Fibroblast of the conjunctiva (primary cell): ENCODE results near the gene RPA3.

Source experiments
- DNase-seq: peaks from one replicate; pipeline ENCODE4 v3.0.0-alpha.2; 2010; ENCODE audit warnings: low read depth

The RPA3 gene

DNA sequence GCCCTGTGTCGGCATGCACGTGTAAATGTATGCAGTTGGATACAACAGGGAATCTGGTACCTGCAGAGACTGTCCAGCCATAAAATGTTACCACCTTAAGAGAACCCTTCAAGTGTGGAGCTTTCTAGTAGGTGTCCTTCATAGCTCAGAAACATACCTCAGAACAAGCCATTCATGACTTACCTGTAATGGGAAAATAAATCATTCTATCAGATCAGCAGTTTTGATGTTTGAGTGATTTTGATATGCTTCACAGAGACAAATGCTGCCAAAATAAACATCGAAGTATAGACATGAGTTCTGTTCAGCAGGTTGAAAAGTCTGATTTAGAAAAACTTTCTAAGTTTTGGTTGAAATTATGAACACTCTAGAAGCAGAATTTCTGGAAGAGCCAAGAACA, 111.4 kb downstream of the RPA3 start:
- no peak for DNase-seq

DNA sequence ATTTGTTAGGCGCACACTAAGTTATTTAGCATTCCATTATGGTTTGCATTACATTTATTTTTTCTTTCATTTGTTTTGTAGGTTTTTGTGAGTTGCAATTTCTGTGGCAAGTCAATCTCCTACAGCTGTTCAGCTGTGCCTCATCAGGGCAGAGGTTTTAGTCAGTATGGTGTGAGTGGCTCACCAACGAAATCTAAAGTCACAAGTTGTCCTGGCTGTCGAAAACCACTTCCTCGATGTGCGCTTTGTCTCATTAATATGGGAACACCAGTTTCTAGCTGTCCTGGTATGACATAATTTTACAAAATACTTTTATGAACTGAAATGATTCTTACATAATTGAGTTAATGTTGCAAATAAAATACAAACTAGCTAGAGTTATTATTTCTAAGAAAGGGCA, 122.2 kb downstream of the RPA3 start:
- DNase-seq, result no peak

DNA sequence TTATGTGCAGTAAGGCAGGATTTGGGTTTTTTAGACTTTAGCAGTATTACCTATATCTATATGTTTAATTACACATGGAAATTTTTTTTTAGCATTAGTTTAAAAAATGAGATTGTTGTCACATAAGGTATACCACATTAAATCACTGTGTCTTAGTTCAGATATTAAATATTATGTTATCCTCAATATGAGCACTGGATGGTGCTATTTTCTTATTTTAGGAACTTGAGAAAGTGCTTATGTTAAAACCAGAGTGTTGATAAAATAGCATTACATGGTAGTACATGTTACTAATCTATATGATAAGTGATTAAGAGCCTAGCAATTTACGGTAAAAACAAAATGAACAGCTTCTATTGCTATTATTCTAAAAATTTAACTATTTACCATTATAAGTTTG, 123.0 kb downstream of the RPA3 start:
- DNase-seq, result peak; percentile 5
